Activated CD4-positive, alpha-beta T cell treated with anti-CD3 and anti-CD28 coated beads, Interleukin-2, amount 50 U/mL, for 1 hour (primary cell): ENCODE results near the gene NATD1.

Experiments used
- DNase-seq: peaks from one replicate; pipeline ENCODE4 v3.0.0-alpha.2; 2020

NATD1 gene

DNA sequence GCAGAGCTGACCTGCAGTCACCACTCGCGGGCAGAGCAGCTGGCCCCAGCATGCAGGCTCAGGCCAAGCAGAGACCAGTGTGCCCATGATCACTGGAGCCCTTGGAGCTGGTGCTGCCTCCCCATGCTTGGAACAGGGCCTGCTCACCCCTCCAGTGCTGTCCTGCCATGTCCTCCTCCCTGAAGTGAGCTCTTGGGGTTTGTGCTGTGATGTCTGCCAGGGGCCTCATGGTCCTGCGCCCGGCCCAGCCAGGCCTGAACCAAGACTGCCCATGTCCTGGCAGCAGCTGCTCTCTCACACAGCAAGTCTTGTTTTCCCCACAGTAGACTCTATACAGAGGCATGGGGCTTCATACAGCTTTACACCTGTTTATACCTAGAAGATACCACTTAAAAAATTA, 63.8 kb downstream of the NATD1 start:
- no peak for DNase-seq
